Fibroblast of skin of left biceps (primary cell): Measurements from ENCODE around the gene KRT33A.

Experiments
- DNase-seq, 2 experiments: peaks; one replicate each; pipeline ENCODE4 v3.0.0-alpha.2; 2013; ENCODE audit warnings: low read depth in 2 of 2

The KRT33A gene

GRCh38 chr17:41329279-41329948 is 21.2 kb downstream of the KRT33A start:
- DNase-seq, result peak; percentile 10

GRCh38 chr17:41328207-41328606 is 22.4 kb downstream of the KRT33A start:
- DNase-seq, result no peak

GRCh38 chr17:41327411-41328120 is 23.1 kb downstream of the KRT33A start:
- no peak for DNase-seq

GRCh38 chr17:41326173-41327145 is 24.2 kb downstream of the KRT33A start:
- DNase-seq, result no peak

- DNase-seq, result no peak
Measured at GRCh38 chr17:41325611-41326010, 25.0 kb downstream of the KRT33A start.

DNA sequence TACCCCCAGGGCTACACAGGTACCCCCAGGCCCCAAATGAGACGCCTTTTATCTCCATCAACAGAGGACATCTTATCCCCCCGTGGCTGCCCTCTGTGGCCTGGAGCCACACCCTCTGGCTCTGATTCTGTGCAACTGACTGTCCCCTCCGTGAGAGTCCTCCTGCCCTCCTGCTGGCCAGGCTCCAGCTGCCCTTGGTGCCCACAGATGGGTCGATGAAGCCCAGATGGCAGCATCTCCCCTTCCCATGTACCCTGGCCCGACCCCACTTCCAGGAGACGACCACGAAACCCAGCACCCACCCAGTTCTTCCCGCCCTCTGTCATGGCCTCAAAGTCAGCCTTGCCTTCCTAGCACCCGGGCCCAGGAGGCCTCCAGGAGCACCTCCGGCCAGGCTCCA is 25.5 kb downstream of the KRT33A start:
- no peak for DNase-seq

DNA sequence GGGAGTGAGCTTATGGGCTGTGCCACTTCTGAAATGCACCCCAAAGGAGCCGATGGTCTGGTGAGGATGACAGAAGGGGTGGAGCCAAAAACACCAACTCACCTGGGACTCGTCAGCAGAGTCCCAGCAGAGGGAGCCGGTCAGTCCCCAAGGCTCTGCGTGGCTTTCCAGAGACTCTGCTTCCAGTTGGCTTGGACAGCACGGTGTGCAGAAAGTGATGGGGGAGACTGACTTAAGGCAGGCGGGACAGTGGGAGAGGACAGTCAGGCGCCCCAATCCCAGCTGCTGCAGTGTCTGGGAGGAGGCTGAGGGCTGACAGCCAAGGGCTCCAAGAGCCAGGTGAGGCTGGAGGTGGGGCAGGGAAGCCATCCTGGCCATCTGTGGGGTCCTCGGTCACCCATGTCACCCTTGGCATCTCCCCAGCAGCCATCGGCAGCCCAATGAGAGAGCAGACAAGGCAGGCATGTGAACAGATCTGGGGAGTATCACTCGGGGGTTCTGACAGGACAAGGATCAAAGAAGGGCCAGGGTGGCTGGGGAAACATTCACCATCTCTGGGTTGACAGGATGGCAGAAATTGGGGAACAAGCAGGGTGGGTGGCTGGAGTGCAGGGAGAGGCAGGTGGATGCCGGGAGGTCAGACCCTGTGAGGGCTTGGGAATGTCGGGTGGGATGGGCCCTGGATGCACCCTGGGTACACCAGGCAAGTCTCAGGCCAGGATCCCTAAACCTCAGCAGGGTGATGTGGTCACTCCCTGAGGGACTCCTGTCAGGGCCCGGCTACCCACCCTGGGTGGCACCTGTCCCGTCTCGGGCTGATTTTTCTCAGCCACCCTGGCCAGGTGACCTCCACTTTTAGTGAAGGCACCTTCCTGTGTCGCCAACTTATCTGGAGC is 26.2 kb downstream of the KRT33A start:
- no peak for DNase-seq

DNA sequence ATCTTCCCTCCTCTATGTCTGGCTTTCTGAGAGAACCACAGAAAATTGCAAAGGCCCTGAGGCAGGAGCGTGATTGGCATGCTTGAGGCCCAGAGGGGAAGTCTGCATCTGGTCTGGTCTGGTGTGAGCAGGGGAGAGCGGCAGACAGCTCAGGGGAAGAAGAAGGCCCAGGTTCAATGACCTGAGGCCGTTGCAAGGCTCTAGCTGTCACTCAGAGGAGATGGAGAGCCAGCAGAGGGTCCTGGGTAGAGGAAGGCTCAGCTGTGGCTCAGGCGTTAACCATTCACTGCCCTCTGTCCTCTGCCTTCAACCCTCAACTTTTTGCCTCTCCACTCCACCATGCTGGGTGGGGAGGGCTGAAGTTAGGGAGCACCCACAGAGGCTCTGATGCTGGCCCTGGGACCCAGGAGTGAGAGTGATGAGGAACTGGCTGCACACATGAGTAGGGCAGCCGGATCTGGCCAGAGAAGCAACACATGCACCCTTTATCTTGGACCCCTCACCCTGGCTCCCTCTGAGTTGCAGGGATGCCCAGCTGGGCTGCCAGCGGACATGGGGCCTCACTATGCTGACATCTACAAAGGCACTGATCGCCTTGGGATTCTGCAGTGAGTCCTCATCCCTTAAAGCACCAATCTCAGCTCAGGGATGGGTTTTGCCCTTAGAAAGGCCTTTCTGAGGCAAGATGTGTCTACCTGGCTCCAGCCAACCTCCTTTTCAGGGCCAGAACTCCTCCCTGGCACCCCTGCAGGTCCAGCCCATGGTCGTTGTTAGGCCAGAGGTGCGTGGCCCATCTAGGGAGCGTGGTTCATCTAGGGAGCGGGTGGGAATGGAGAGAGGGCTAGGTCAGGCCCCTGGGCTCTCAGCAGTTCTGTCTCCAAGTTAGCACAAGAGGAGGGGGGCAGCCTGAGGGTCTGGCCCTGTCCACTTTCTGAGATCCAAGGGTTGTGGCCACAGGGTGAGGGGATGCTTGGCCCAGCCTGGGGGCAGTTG is 27.4 kb downstream of the KRT33A start:
- no peak for DNase-seq

DNA sequence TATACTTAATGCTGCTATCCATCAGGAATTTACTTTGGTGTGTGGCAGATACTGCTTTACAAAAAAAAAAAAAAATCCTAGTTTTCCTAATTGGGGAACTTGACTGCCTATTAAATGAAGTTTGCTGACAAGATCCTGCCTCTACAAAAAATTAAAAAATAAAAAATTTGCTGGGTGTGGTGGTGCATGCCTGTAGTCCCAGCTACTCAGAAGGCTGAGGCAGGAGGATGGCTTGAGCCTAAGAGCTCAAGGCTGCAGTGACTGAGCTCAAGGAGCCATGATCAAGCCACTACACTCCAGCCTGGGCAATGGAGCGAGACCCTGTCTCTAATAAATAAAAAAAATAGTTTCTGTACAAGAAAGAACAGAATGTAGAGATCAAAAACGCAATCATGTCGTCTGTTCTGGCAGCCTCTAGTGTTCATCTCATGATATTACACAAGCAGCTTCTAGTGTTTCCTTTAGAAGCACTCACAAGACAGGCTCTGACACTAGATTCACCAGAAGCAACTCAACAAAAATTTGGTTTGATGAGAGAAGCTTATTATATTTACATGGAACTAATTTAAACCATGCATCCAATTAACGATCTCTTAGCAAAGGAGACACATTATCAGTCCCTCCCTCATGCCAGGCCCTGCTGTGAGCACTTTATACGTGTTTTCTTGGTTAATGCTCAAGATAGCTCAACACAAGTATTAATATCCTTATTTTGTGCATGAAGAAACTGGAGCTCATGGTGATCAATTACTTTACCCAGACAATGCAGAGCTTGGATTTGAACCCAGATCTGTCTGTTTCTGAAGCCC is 28.3 kb downstream of the KRT33A start:
- peak; percentile 32 to 42 for DNase-seq

DNA sequence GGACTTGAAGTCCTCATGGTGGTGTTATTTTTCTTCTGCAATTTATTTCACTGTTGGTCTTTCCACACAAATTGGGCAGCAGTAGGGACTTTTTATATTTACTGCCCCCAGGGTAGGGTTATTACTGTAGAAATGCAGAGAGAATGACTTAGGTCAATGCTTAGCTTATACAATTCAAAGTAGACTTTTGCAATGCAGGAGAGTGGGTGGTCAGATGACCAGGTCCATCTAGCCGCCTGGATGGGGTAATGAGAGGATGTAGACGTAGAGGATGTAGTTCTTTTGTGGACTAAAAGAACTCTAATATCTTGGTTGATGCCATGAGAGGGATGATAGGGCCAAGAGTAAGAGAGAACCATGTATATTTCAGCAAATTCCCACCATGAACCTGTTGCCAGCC is 32.4 kb downstream of the KRT33A start:
- no peak for DNase-seq

GRCh38 chr17:41315814-41316445 is 34.7 kb downstream of the KRT33A start:
- no peak for DNase-seq

DNA sequence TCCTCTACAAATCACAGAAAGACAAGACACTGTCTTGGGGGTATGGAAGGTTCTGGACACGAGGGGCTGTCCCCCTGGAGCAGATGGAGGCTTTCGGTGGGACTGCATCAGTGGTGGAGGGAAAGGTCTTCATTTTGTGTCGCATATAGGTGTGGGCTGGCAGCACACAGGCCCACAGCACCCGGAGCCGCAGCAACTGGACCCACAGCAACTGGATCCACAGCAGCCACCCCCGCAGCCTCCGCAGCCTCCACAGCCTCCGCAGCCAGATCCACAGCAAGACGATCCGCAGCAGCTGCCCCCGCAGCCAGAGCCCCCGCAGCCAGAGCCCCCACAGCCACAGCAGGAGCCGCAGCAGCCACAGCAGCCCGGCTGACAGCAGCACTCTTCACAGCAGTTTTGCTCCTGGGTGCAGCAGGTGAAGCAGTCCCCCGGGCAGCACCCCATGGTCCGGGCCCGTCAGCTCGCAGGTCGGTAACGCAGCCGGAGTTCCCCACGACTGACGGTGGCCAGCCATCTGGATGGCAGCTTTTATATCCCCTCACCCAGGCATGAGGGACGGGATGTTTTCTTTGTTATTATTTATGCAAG is 35.3 kb downstream of the KRT33A start, which contains the start of gene KRTAP17-1:
Gene KRTAP17-1, minus strand, starts transcription at position 507 of the 591 bp plus-strand sequence. Its CDS starts 60 bp downstream, at position 447.
- no peak for DNase-seq

GRCh38 chr17:41311111-41311510 is 39.5 kb downstream of the KRT33A start:
- DNase-seq, result no peak

- no peak for DNase-seq
Measured at GRCh38 chr17:41308918-41309359, 41.7 kb downstream of the KRT33A start, which contains the start of gene KRTAP16-1. Gene KRTAP16-1, minus strand, starts transcription at chr17:41309309. Its CDS starts 56 bp downstream, at chr17:41309253.

DNA sequence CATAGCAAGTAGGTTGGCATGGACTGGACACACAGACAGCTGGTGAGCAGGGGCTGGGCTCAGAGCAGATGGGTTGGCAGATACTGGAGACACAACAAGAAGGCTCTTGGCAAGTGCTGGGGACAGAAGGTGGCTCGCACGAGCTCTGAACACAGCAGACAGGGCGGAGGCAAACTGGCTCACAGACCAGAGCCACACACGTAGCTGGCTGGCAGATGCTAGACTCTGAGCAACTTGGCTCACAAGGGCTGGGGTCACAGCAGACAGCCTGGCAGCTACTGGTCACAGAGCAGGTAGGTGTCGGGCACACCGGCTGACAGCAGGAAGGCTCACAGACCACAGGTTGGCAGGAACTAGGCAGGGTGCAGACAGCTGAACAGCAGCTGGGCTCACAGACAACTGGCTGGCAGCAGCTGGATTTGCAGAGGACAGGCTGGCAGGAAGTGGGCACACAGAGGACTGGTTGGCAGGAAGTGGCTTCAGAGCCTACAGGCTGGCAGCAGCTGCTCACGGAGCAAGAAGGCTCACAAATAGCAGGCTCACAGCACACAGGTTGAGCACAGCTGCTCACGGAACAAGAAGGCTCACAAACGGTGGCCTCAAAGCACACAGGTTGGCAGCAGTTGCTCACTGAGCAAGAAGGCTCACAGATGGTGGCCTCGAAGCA is 42.2 kb downstream of the KRT33A start:
- no peak for DNase-seq

DNA sequence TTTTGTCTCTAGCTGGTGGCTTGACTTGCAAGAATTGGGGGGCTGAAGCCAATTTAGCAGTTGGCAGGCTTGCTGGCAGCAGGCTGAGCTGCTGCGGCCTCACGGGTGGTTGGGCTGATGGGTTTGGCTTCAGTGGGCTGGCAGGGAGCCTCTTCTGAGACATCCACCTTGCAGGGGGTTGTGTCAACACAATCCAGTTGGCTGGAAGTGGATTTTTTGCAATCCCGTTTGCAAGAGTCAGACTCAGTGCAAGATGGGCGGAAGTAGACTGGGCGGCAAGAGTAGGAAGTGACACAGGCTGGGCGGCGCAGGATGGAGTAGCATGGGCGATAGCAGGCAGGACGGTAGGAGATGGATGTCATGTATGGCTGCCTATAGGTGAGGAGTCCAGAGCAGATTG is 43.0 kb downstream of the KRT33A start:
- no peak for DNase-seq

DNA sequence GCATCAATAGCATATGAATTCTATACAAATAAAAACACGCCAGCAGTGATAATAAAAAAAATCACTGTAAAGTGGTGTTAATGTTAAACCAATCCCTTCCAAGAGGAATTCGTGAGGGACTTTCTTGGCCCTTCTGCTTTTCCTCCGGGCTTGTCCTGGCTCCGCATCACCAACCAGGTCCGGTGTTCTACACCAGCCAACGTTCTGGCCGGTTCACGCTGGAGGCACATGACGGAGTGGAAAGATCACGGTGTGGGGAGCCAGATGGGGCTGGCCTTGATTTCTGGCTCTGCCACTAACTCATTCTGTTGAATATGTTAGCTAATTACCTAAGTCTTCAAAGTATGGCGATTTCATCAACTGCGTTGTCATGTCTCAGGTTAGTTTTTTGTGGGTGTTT is 46.5 kb downstream of the KRT33A start:
- no peak for DNase-seq
